GM18511 (cell line): ENCODE results near the gene PA2G4.
A peak's percentile ranks its signal among the peaks of the same experiment; 100 is the strongest.
"Not testable (repeated sequence)": the region's sequence is repeated elsewhere in the genome, so short reads cannot be mapped to it uniquely, and the experiment has no call there.

Source experiments
- ATAC-seq: cut with Tn5 transposase; IDR thresholded peaks from one replicate; pipeline ENCODE4 v1.9.1; 2021; ENCODE audit warnings: mild to moderate bottlenecking, moderate library complexity; ENCODE audit not compliant: unreplicated experiment

PA2G4 gene

DNA sequence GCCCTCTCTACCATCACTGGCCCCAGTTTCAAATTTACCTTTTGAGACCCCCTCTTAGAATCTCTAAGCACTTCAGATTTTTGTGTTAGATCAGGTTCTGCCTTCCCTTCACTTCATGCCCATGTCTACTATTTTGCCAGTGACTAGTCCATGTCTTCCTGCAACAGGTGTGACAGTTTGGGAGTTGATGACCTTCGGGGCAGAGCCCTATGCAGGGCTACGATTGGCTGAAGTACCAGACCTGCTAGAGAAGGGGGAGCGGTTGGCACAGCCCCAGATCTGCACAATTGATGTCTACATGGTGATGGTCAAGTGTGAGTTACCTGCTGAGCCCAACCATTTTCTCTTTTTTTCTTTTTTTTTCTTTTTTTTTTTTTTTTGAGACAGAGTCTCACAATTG is 5.8 kb upstream of the PA2G4 start:
- ATAC-seq = no peak

DNA sequence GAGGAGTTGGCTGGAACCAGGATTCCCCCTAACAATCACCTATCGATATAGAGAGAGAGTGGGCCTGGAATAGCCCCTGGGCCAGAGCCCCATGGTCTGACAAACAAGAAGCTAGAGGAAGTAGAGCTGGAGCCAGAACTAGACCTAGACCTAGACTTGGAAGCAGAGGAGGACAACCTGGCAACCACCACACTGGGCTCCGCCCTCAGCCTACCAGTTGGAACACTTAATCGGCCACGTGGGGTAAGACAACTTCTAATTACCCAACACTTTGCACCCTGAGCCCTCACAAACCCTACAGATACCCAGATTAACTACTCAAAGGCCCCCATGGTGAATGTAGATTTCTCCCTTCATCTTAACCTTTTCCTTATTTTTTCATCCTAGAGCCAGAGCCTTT is 4.6 kb upstream of the PA2G4 start:
- no peak for ATAC-seq

- ATAC-seq = no peak
Measured at GRCh38 chr12:56101045-56101444, 3.3 kb upstream of the PA2G4 start.

GRCh38 chr12:56102683-56103065 is 1.7 kb upstream of the PA2G4 start:
- no peak for ATAC-seq

DNA sequence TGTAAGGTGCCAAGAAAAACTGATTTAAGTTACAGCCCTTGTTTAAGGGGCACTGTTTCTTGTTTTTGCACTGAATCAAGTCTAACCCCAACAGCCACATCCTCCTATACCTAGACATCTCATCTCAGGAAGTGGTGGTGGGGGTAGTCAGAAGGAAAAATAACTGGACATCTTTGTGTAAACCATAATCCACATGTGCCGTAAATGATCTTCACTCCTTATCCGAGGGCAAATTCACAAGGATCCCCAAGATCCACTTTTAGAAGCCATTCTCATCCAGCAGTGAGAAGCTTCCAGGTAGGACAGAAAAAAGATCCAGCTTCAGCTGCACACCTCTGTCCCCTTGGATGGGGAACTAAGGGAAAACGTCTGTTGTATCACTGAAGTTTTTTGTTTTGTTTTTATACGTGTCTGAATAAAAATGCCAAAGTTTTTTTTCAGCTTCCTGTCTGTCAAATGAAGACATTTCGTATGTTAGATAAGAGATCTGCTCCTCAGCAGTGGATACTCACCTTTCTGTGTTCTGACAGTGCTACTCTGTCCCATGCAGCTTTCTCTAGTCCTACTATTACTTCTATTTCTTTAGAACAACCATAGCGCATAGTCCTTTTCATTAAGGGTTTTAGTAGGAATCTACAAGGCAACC is 1.2 kb upstream of the PA2G4 start:
- no peak for ATAC-seq

DNA sequence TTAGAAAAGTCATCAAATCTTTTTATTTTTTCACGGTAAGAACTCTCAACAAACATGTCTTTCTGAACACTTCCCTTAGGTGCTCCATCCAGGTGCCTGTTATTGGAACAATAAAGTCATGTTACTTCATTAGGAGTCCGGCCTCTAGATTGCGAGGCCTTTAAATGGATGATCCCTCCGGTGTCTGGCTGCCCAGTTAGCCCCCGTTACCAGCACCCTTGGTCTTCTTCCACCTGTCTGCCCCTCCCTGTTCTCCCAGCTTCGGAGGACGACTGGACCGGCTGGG is 593 bp upstream of the PA2G4 start:
- no peak for ATAC-seq

- ATAC-seq = peak; percentile 14
Measured at GRCh38 chr12:56104815-56105608, 653 bp downstream of the PA2G4 start.

DNA sequence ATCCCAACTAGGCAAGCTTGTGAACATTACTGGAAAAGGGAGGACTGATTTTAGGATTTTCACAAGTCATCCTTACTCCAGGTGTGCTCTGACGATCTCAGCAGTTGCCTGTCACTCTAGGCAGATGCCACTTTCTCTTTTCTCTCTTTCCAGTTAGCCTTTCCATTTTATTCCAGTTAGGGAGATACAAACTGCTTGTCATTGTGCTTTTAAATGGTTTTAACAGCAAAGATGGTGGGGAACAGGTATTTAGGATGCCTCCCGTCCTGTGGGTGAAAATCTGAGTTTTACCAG is 1.2 kb downstream of the PA2G4 start:
- ATAC-seq = no peak

GRCh38 chr12:56107242-56107641 is 2.9 kb downstream of the PA2G4 start:
- ATAC-seq = no peak

DNA sequence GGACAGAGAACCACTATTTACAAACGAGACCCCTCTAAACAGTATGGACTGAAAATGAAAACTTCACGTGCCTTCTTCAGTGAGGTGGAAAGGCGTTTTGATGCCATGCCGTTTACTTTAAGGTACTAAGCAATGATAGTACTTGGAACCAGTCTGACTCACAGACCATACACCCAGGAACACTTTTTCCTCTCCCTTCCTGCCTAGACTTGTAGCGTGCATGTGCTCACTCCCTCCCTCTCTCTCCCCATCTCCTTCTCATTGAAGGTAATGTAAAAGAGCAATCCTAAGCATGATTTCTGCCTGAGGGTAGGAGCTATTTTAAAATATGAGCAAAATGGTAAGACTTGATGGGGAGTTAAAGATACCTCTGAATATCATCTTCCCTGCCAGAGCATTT is 6.2 kb downstream of the PA2G4 start:
- no peak for ATAC-seq

DNA sequence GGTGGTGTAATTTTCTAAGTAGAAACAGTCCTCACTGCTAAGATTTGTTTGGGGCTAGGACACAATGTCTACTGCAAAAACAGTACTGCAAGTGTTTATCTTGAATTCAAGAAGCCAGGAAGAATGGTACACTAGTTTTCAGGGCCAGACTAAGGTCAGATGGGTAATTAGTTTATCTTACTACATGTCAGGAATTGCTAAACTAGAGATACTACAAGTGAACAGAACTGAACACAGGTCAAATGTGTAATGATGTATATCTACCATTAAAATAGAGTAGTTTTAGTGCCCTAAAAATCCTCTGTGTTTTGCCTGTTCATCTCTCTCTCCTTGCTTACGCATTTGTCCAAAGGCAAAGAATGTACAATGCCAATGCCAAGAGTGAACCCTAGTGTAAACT is 9.7 kb downstream of the PA2G4 start:
- no peak for ATAC-seq

- no peak for ATAC-seq
Measured at GRCh38 chr12:56115329-56115728, 11.0 kb downstream of the PA2G4 start.

- peak; percentile 51 for ATAC-seq
Measured at GRCh38 chr12:56116267-56117081, 12.1 kb downstream of the PA2G4 start, which contains the start of gene RPL41. TSS of gene RPL41 (plus strand) at chr12:56116633.

- ATAC-seq = not testable (repeated sequence)
Measured at GRCh38 chr12:56117082-56117706, 12.8 kb downstream of the PA2G4 start.

- peak; percentile 85 for ATAC-seq
Measured at GRCh38 chr12:56117778-56118687, 13.7 kb downstream of the PA2G4 start, which contains the start of gene ZC3H10. TSS of gene ZC3H10 (plus strand) at chr12:56118266. CDS start at chr12:56120563, 2,297 bp downstream.

DNA sequence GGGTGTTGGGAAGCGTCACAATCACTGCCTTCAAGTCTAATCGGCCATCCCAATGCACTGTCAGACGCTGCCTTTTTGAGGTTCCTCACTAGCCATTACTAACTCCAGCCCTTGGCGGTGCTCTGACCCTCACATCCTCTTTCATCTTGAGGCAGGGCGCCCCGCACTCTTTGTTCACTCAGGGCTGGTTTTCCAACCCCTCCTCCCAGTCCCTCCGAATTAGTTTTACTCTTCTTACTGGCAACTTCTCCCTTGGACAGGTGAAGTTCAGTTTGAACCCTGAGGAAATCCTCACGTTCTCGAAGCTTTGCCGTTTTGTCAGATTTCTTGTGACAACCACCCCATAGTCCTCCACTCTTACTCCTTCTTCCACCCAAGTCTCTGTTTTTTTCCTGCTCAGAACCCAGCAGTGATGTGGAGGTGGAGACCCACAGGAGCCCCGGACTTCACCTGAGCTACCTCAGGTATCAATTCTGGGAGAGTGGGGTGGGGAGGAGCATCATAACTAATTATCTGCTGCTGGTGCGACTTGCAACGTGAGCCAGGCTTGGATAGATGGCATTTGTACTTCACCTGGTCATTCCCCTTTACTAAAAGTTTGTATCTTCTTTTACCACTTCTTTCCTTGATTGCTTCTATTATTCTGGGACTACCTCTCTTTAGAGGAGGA is 14.5 kb downstream of the PA2G4 start:
- ATAC-seq = no peak

- no peak for ATAC-seq
Measured at GRCh38 chr12:56119361-56119796, 15.0 kb downstream of the PA2G4 start.

- ATAC-seq = no peak
Measured at GRCh38 chr12:56120158-56120846, 15.9 kb downstream of the PA2G4 start.

DNA sequence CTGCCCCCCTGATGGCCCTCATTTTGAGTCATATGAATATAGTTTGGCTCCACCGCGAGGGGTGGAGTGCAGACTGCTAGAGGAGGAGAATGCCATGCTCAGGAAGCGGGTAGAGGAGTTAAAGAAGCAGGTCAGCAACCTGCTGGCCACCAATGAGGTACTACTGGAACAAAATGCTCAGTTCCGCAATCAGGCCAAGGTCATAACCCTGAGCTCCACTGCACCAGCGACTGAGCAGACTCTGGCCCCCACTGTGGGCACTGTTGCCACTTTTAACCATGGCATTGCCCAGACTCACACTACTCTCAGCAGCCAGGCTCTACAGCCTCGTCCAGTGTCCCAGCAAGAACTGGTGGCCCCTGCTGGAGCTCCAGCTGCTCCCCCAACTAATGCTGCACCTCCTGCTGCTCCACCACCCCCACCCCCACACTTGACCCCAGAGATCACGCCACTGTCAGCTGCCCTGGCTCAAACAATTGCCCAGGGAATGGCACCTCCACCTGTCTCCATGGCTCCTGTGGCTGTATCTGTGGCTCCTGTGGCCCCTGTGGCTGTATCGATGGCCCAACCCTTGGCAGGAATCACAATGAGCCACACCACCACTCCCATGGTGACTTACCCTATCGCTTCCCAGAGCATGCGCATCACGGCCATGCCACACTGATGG is 17.0 kb downstream of the PA2G4 start:
- ATAC-seq = no peak
